ENCODE measurements around the gene EIF4G2. TPM values are rescaled to one million over a fixed set of nuclear protein-coding genes. Genes with fewer than 3 reads are reported as not detected.
"Not testable (repeated sequence)": the region's sequence is repeated elsewhere in the genome, so short reads cannot be mapped to it uniquely, and the experiment has no call there.

Gene EIF4G2
- total and polyA plus RNA-seq, 9 donors = 507 to 816 (median 745) TPM

DNA sequence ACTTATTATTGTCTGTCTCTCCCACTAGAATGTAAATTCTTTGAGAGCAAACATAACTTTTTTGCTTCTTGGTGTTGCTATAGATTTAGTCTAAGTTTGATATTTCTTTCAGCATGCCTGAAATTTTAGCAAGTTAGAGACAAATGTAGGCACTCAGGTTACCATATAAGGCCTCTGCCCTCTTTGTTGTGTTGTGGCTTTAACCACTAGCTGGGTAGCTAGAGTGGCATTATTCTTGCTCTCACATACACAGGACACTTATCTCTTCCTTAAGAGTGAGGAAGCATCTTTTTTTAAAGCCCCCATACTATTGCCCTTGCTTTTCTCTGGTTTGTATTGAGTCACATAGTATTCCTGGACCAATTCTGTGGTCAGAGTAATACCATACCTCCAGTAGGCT is 37.9 kb upstream of the EIF4G2 start:
- no peak for DNase-seq
- no peaks in the 10 kb centered on the region for H3K27me3 ChIP-seq (ENCODE audit: control insufficient read depth, insufficient read depth, low read length)
- H3K9me3 ChIP-seq (replicated peaks; ENCODE audit: control insufficient read depth, low read depth, low read length) = no peaks in the 10 kb centered on the region
- no peaks in the 10 kb centered on the region for H3K4me1 ChIP-seq (ENCODE audit: control insufficient read depth, insufficient read depth, low read length)
- peaks cover 3% of the 10 kb centered on the region for H3K36me3 ChIP-seq (ENCODE audit: control insufficient read depth, insufficient read depth, low read length)
- no peak overlapping the region for H3K27ac ChIP-seq (ENCODE audit: low read length)
- H3K4me3 ChIP-seq (ENCODE audit: low read length) = no peak overlapping the region

- no peaks in the 10 kb centered on the region for H3K27me3 ChIP-seq (ENCODE audit: control insufficient read depth, insufficient read depth, low read length)
- no peak for DNase-seq
- H3K4me1 ChIP-seq (ENCODE audit: control insufficient read depth, insufficient read depth, low read length) = no peaks in the 10 kb centered on the region
- H3K9me3 ChIP-seq (replicated peaks; ENCODE audit: control insufficient read depth, low read depth, low read length) = no peaks in the 10 kb centered on the region
- no peak overlapping the region for H3K27ac ChIP-seq (ENCODE audit: low read length)
- no peak overlapping the region for H3K4me3 ChIP-seq (ENCODE audit: low read length)
- peaks cover 3% of the 10 kb centered on the region for H3K36me3 ChIP-seq (ENCODE audit: control insufficient read depth, insufficient read depth, low read length)
- no CpG with 5 or more reads among the region's 2 CpGs for WGBS (ENCODE audit: insufficient coverage)
These were observed 36.9 kb upstream of the EIF4G2 start for GRCh38 chr11:10845589-10845988.

DNA sequence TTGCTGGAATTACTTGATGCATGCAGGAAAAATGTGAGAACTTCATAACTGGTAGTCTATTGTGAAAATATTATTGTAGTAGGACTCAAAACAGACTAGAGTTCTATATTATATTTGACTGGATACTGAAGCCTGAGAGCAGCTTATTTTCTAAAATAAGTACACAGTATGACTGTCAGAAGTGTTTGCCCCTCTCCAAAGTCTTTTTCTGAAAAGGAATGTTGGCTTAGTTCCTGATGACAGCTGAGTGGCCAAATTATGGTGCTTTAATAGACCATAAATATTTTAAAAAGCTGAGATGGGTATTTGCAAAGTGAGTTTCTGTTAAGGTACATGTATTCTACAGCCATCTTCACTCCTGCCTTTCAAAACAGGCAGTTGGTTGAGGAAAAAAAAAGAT is 36.1 kb upstream of the EIF4G2 start:
- H3K36me3 ChIP-seq (ENCODE audit: control insufficient read depth, insufficient read depth, low read length) = peaks cover 1% of the 10 kb centered on the region
- peak; percentile 18 for DNase-seq
- H3K4me3 ChIP-seq (ENCODE audit: low read length) = no peak overlapping the region
- H3K27me3 ChIP-seq (ENCODE audit: control insufficient read depth, insufficient read depth, low read length) = no peaks in the 10 kb centered on the region
- no peaks in the 10 kb centered on the region for H3K4me1 ChIP-seq (ENCODE audit: control insufficient read depth, insufficient read depth, low read length)
- H3K9me3 ChIP-seq (replicated peaks; ENCODE audit: control insufficient read depth, low read depth, low read length) = no peaks in the 10 kb centered on the region
- H3K27ac ChIP-seq (ENCODE audit: low read length) = no peak overlapping the region

DNA sequence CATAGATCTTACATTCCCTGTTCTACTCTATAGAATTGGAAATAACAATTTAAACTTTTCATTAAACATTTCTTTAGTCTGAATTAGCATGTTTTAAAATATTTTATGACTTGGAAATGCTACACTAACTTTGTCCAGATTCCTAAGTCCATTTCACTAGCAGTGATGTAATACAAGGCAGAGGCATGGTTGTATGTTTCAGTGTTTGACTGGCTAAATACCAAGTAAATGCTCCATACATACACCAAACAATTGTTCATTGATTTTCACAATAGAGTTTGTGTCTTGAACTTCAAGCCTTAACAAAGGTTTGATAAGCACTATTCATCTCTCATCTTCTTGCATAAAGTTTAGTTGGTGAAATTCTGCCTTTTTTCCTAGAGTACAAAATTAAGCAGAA is 35.6 kb upstream of the EIF4G2 start:
- no peaks in the 10 kb centered on the region for H3K36me3 ChIP-seq (ENCODE audit: control insufficient read depth, insufficient read depth, low read length)
- no peak overlapping the region for H3K4me3 ChIP-seq (ENCODE audit: low read length)
- H3K4me1 ChIP-seq (ENCODE audit: control insufficient read depth, insufficient read depth, low read length) = no peaks in the 10 kb centered on the region
- no peak overlapping the region for H3K27ac ChIP-seq (ENCODE audit: low read length)
- no peaks in the 10 kb centered on the region for H3K9me3 ChIP-seq (replicated peaks; ENCODE audit: control insufficient read depth, low read depth, low read length)
- DNase-seq = no peak
- no peaks in the 10 kb centered on the region for H3K27me3 ChIP-seq (ENCODE audit: control insufficient read depth, insufficient read depth, low read length)

- WGBS (ENCODE audit: insufficient coverage) = 77% methylated on average over 3 of the region's 3 CpGs
- H3K36me3 ChIP-seq (ENCODE audit: control insufficient read depth, insufficient read depth, low read length) = no peaks in the 10 kb centered on the region
These were observed 30.2 kb upstream of the EIF4G2 start for GRCh38 chr11:10838881-10839280.

DNA sequence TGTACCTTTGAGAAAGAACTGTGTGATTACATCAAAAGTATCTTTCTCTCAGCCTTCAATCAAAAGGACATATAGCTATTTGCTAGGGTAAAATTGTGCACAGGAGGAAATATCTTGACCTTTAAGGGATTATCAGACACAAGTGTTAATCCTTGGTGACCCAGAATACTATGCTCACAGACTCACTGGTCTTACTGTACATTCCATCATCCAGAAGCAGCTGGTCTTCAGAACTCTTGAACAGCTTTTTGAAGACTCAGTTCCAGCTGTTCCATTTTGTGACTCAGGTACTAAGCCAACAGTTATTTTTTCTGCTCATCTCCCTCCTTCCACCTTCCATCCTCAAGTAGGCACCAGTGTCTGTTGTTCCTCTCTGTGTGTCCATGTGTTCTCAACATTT is 29.4 kb upstream of the EIF4G2 start:
- no peaks in the 10 kb centered on the region for H3K36me3 ChIP-seq (ENCODE audit: control insufficient read depth, insufficient read depth, low read length)
- no peak overlapping the region for H3K4me3 ChIP-seq (ENCODE audit: low read length)
- H3K27ac ChIP-seq (ENCODE audit: low read length) = no peak overlapping the region
- no peaks in the 10 kb centered on the region for H3K27me3 ChIP-seq (ENCODE audit: control insufficient read depth, insufficient read depth, low read length)
- H3K4me1 ChIP-seq (ENCODE audit: control insufficient read depth, insufficient read depth, low read length) = no peaks in the 10 kb centered on the region
- no peak for DNase-seq
- H3K9me3 ChIP-seq (replicated peaks; ENCODE audit: control insufficient read depth, low read depth, low read length) = no peaks in the 10 kb centered on the region

More at GRCh38 chr11:10838881-10839280, 30.2 kb upstream of the EIF4G2 start:
- H3K27me3 ChIP-seq (ENCODE audit: control insufficient read depth, insufficient read depth, low read length) = no peaks in the 10 kb centered on the region
- H3K4me3 ChIP-seq (ENCODE audit: low read length) = no peak overlapping the region
- H3K27ac ChIP-seq (ENCODE audit: low read length) = no peak overlapping the region
- DNase-seq = no peak
- H3K4me1 ChIP-seq (ENCODE audit: control insufficient read depth, insufficient read depth, low read length) = no peaks in the 10 kb centered on the region
- no peaks in the 10 kb centered on the region for H3K9me3 ChIP-seq (replicated peaks; ENCODE audit: control insufficient read depth, low read depth, low read length)

DNA sequence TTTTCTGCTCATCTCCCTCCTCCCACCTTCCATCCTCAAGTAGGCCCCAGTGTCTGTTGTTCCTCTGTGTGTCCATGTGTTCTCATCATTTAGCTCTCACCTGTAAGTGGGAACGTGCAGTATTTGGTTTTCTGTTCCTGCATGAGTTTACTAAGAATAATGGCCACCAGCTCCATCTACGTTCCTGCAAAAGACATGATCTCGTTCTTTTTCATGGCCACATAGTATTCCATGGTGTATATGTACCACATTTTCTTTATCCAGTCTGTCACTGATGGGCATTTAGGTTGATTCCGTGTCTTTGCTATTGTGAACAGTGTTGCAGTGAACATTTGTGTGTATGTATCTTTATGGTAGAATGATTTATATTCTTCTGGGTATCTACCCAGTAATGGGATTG is 28.2 kb upstream of the EIF4G2 start:
- not testable (repeated sequence) for H3K4me3 ChIP-seq (ENCODE audit: low read length); DNase-seq; H3K4me1 ChIP-seq (ENCODE audit: control insufficient read depth, insufficient read depth, low read length); H3K36me3 ChIP-seq (ENCODE audit: control insufficient read depth, insufficient read depth, low read length); H3K9me3 ChIP-seq (replicated peaks; ENCODE audit: control insufficient read depth, low read depth, low read length); H3K27ac ChIP-seq (ENCODE audit: low read length); H3K27me3 ChIP-seq (ENCODE audit: control insufficient read depth, insufficient read depth, low read length)
- no CpG with 5 or more reads among the region's 4 CpGs for WGBS (ENCODE audit: insufficient coverage)

DNA sequence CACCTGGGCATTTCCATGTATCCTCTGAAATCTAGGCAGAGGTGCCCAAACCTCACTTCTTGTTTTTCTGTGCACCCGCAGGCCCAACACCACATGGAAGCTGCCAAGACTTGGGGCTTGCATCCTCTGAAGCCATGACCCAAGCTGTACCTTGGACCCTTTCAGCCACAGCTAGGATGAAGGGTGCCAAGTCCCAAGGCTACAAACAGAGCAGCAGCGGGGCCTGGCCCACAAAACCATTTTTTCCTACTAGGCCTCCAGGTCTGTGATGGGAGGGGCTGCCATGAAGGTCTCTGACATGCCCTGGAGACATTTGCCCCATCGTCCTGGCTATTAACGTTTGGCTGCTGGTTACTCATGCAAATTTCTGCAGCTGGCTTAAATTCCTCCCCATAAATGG is 20.4 kb upstream of the EIF4G2 start:
- Histone ChIP-seq H3K27me3 (ENCODE audit: control insufficient read depth, insufficient read depth, low read length) (no peaks in the 10 kb centered on the region), H3K4me3 (ENCODE audit: low read length) (no peak overlapping the region), H3K4me1 (ENCODE audit: control insufficient read depth, insufficient read depth, low read length) (no peaks in the 10 kb centered on the region), H3K9me3 (replicated peaks; ENCODE audit: control insufficient read depth, low read depth, low read length) (no peaks in the 10 kb centered on the region), H3K27ac (ENCODE audit: low read length) (no peak overlapping the region), H3K36me3 (ENCODE audit: control insufficient read depth, insufficient read depth, low read length) (no peaks in the 10 kb centered on the region)
- DNase-seq = no peak
- 78% methylated on average over 3 of the region's 4 CpGs for WGBS (ENCODE audit: insufficient coverage)

DNA sequence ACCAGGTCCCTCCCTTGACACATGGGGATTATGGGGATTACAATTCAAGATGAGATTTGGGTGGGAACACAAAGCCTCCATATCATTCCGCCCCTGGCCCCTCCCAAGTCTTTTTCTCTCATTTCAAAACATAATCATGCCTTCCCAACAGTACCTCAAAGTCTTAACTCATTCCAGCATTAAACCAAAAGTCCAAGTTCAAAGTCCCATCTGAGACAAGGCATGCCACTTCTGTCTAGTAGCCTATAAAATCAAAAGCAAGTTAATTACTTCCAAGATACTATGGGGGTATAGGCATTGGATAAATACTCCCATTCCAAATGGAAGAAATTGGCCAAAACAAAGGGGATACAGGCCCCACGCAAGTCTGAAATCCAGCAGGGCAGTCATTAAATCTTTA is 19.7 kb upstream of the EIF4G2 start:
- Histone ChIP-seq H3K4me1 (ENCODE audit: control insufficient read depth, insufficient read depth, low read length) (no peaks in the 10 kb centered on the region), H3K27ac (ENCODE audit: low read length) (no peak overlapping the region), H3K9me3 (replicated peaks; ENCODE audit: control insufficient read depth, low read depth, low read length) (no peaks in the 10 kb centered on the region), H3K27me3 (ENCODE audit: control insufficient read depth, insufficient read depth, low read length) (no peaks in the 10 kb centered on the region), H3K4me3 (ENCODE audit: low read length) (no peak overlapping the region), H3K36me3 (ENCODE audit: control insufficient read depth, insufficient read depth, low read length) (no peaks in the 10 kb centered on the region)
- 100% methylated on average over 1 of the region's 2 CpGs for WGBS (ENCODE audit: insufficient coverage)
- DNase-seq = no peak

DNA sequence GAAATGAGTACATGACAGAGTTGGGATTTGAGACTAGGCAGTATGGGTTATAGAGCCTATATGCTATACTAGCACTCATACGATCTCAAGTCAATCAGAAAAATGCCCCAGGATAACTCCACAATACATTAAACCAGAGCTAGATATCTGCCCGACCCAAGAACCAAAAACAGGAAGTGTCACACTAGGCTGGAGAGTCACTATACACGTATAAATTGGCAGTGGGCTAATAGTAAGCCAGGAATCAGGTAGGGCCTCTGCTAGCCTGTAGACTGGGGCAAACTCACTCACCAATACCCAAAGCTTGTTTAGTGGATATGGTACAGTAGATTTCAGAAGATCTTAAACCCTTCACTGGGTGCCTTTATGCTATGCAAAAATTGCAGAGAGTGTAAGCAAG is 16.2 kb upstream of the EIF4G2 start:
- Histone ChIP-seq H3K4me1 (ENCODE audit: control insufficient read depth, insufficient read depth, low read length) (no peaks in the 10 kb centered on the region), H3K36me3 (ENCODE audit: control insufficient read depth, insufficient read depth, low read length) (no peaks in the 10 kb centered on the region), H3K4me3 (ENCODE audit: low read length) (no peak overlapping the region), H3K27ac (ENCODE audit: low read length) (no peak overlapping the region), H3K9me3 (replicated peaks; ENCODE audit: control insufficient read depth, low read depth, low read length) (no peaks in the 10 kb centered on the region), H3K27me3 (ENCODE audit: control insufficient read depth, insufficient read depth, low read length) (no peaks in the 10 kb centered on the region)
- DNase-seq = no peak
- WGBS (ENCODE audit: insufficient coverage) = 40% methylated on average over 1 of the region's 3 CpGs

GRCh38 chr11:10823152-10823579 is 14.4 kb upstream of the EIF4G2 start:
- peak overlapping the region; percentile 0 for H3K27ac ChIP-seq (ENCODE audit: low read length)
- no peak overlapping the region for H3K4me3 ChIP-seq (ENCODE audit: low read length)
- DNase-seq = no peak
- no peaks in the 10 kb centered on the region for H3K27me3 ChIP-seq (ENCODE audit: control insufficient read depth, insufficient read depth, low read length)
- H3K36me3 ChIP-seq (ENCODE audit: control insufficient read depth, insufficient read depth, low read length) = no peaks in the 10 kb centered on the region
- no peaks in the 10 kb centered on the region for H3K9me3 ChIP-seq (replicated peaks; ENCODE audit: control insufficient read depth, low read depth, low read length)
- WGBS (ENCODE audit: insufficient coverage) = no CpG with 5 or more reads among the region's 2 CpGs
- H3K4me1 ChIP-seq (ENCODE audit: control insufficient read depth, insufficient read depth, low read length) = no peaks in the 10 kb centered on the region

All from muscle of leg (tissue), 11 donors.